ENCODE measurements around the gene RNU4-1.

- TF ChIP-seq POLR2A (IDR thresholded peaks at IDR 0.05) = no peak
- TF ChIP-seq, protein P1, sequence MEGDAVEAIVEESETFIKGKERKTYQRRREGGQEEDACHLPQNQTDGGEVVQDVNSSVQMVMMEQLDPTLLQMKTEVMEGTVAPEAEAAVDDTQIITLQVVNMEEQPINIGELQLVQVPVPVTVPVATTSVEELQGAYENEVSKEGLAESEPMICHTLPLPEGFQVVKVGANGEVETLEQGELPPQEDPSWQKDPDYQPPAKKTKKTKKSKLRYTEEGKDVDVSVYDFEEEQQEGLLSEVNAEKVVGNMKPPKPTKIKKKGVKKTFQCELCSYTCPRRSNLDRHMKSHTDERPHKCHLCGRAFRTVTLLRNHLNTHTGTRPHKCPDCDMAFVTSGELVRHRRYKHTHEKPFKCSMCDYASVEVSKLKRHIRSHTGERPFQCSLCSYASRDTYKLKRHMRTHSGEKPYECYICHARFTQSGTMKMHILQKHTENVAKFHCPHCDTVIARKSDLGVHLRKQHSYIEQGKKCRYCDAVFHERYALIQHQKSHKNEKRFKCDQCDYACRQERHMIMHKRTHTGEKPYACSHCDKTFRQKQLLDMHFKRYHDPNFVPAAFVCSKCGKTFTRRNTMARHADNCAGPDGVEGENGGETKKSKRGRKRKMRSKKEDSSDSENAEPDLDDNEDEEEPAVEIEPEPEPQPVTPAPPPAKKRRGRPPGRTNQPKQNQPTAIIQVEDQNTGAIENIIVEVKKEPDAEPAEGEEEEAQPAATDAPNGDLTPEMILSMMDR (IDR thresholded peaks at IDR 0.05 in 8 of 11, conservative IDR thresholded peaks at IDR 0.05 in 3 of 11) = no peak
Observed at GRCh38 chr12:120284381-120284780, 8.7 kb downstream of the RNU4-1 start.
